Brain microvascular endothelial cell (primary cell): Measurements from ENCODE around the gene SHISA9.
"Not testable (repeated sequence)": the region's sequence is repeated elsewhere in the genome, so short reads cannot be mapped to it uniquely, and the experiment has no call there.

Experiments
- DNase-seq: peaks from one replicate; pipeline ENCODE4 v3.0.0-alpha.2; 2020
- H3K27ac ChIP-seq: fragments of 250-450 bp; sonication (Bioruptor Pico); 2 replicates; pipeline ENCODE4 v1.5.1; 2020; ENCODE audit warnings: mild to moderate bottlenecking, moderate library complexity
- H3K27me3 ChIP-seq: fragments of 250-450 bp; sonication (Bioruptor Pico); replicated peaks from 2 replicates; pipeline ENCODE4 v1.5.1; 2020; ENCODE audit warnings: mild to moderate bottlenecking
- H3K36me3 ChIP-seq: fragments of 250-450 bp; sonication (Bioruptor Pico); replicated peaks from 2 replicates; pipeline ENCODE4 v1.5.1; 2020; ENCODE audit warnings: mild to moderate bottlenecking
- H3K4me3 ChIP-seq: 2 replicates; pipeline ENCODE4 v1.5.1; 2011; ENCODE audit warnings: low read depth, mild to moderate bottlenecking, control low read depth, low read length, moderate library complexity
- CTCF ChIP-seq: IDR thresholded peaks from 2 replicates; pipeline ENCODE4 v1.5.1; 2011; ENCODE audit warnings: low read depth, mild to moderate bottlenecking, moderate library complexity, low read length, control low read depth, inconsistent platforms; ENCODE audit errors: missing control alignments
- in situ Hi-C: cut with HindIII; loops from 2 replicates; pipeline ENCODE4 v1.10.0; 2017; ENCODE audit warnings: low sequenced_read_pairs, low pct_ligation_motif_present

The SHISA9 gene

GRCh38 chr16:12920739-12921138 is 19.3 kb downstream of the SHISA9 start:
- TF ChIP-seq CTCF = no peak

GRCh38 chr16:12923640-12924039 is 22.2 kb downstream of the SHISA9 start:
- in situ Hi-C loops = not testable (repeated sequence)

More at GRCh38 chr16:12920739-12921138, 19.3 kb downstream of the SHISA9 start:
- Histone ChIP-seq H3K4me3 (no peak overlapping the region), H3K27ac (no peak overlapping the region), H3K36me3 (no peaks in the 10 kb centered on the region), H3K27me3 (no peaks in the 10 kb centered on the region)
- in situ Hi-C loops = no loop called here
- no peak for DNase-seq

GRCh38 chr16:12925026-12925800 is 23.8 kb downstream of the SHISA9 start:
- no peak for DNase-seq
- H3K36me3 ChIP-seq = no peaks in the 10 kb centered on the region
- in situ Hi-C loops = no loop called here
- H3K27me3 ChIP-seq = no peaks in the 10 kb centered on the region
- TF ChIP-seq CTCF = no peak
- H3K27ac ChIP-seq = no peak overlapping the region
- no peak overlapping the region for H3K4me3 ChIP-seq

More at GRCh38 chr16:12923640-12924039, 22.2 kb downstream of the SHISA9 start:
- not testable (repeated sequence) for H3K4me3 ChIP-seq, DNase-seq, H3K27me3 ChIP-seq, H3K36me3 ChIP-seq, H3K27ac ChIP-seq

GRCh38 chr16:12927591-12927990 is 26.2 kb downstream of the SHISA9 start:
- H3K27me3 ChIP-seq = no peaks in the 10 kb centered on the region
- in situ Hi-C loops = no loop called here

GRCh38 chr16:12930881-12931280 is 29.5 kb downstream of the SHISA9 start:
- H3K27ac ChIP-seq = no peak overlapping the region
- no peaks in the 10 kb centered on the region for H3K27me3 ChIP-seq
- no peaks in the 10 kb centered on the region for H3K36me3 ChIP-seq
- no peak for DNase-seq
- no peak overlapping the region for H3K4me3 ChIP-seq
- TF ChIP-seq CTCF = no peak
- in situ Hi-C loops = no loop called here

More at GRCh38 chr16:12927591-12927990, 26.2 kb downstream of the SHISA9 start:
- H3K4me3 ChIP-seq = no peak overlapping the region
- DNase-seq = no peak
- H3K27ac ChIP-seq = no peak overlapping the region
- no peaks in the 10 kb centered on the region for H3K36me3 ChIP-seq
- no peak for TF ChIP-seq CTCF

- H3K27ac ChIP-seq = no peak overlapping the region
- H3K27me3 ChIP-seq = no peaks in the 10 kb centered on the region
- no peaks in the 10 kb centered on the region for H3K36me3 ChIP-seq
- no peak overlapping the region for H3K4me3 ChIP-seq
- no peak for TF ChIP-seq CTCF
- DNase-seq = no peak
- in situ Hi-C loops = no loop called here
These were observed 35.0 kb downstream of the SHISA9 start for GRCh38 chr16:12936391-12936790.
